SK-N-SH treated with all-trans-retinoic acid at 6 μM for 48 hours (cell line): ENCODE data around the gene NCAPD2.

Source experiments
- ATAC-seq: fragments of 200-7000 bp; cut with Tn5 transposase; 3 replicates; pipeline ENCODE4 v1.9.1; 2020; ENCODE audit warnings: mild to moderate bottlenecking, moderate library complexity
- ARNTL ChIP-seq: fragments of 450-650 bp; formaldehyde crosslinking; IDR thresholded peaks from 2 replicates; pipeline ENCODE4 v1.5.0; 2020; ENCODE audit warnings: low read depth, mild to moderate bottlenecking, moderate library complexity, borderline replicate concordance
- BACH2 ChIP-seq: fragments of 250-450 bp; sonication (Bioruptor Pico); IDR thresholded peaks from 2 replicates; pipeline ENCODE4 v1.9.0; 2021; ENCODE audit warnings: mild to moderate bottlenecking, borderline replicate concordance
- CREB5 ChIP-seq: fragments of 250-450 bp; sonication (Bioruptor Pico); IDR thresholded peaks from 2 replicates; pipeline ENCODE4 v1.5.1; 2020; ENCODE audit warnings: low read depth, mild to moderate bottlenecking, moderate library complexity
- CSDC2 ChIP-seq: fragments of 250-450 bp; sonication (Bioruptor Pico); IDR thresholded peaks from 2 replicates; pipeline ENCODE4 v1.5.0; 2020; ENCODE audit warnings: mild to moderate bottlenecking, moderate library complexity
- CSRNP3 ChIP-seq: fragments of 250-450 bp; sonication (Bioruptor Pico); IDR thresholded peaks from 2 replicates; pipeline ENCODE4 v1.5.1; 2021; ENCODE audit warnings: mild to moderate bottlenecking, moderate library complexity
- ESRRG ChIP-seq: fragments of 250-450 bp; sonication (Bioruptor Pico); IDR thresholded peaks from 2 replicates; pipeline ENCODE4 v1.6.1; 2021; ENCODE audit warnings: mild to moderate bottlenecking
- GLIS3 ChIP-seq: fragments of 250-450 bp; sonication (Bioruptor Pico); IDR thresholded peaks from 2 replicates; pipeline ENCODE4 v1.5.0; 2020; ENCODE audit warnings: mild to moderate bottlenecking, moderate library complexity
- ISL1 ChIP-seq: fragments of 250-450 bp; sonication (Bioruptor Pico); IDR thresholded peaks from 2 replicates; pipeline ENCODE4 v2.1.2; 2022; ENCODE audit warnings: mild to moderate bottlenecking, moderate library complexity
- OSR1 ChIP-seq: fragments of 250-450 bp; sonication (Bioruptor Pico); IDR thresholded peaks from 2 replicates; pipeline ENCODE4 v1.8.0; 2022; ENCODE audit warnings: moderate library complexity, mild to moderate bottlenecking, inconsistent platforms
- POU6F1 ChIP-seq: fragments of 250-450 bp; sonication (Bioruptor Pico); IDR thresholded peaks from 2 replicates; pipeline ENCODE4 v1.8.0; 2021; ENCODE audit warnings: low read depth, mild to moderate bottlenecking, moderate library complexity, borderline replicate concordance
- PPARA ChIP-seq: fragments of 250-450 bp; sonication (Bioruptor Pico); IDR thresholded peaks from 2 replicates; pipeline ENCODE4 v1.5.0; 2020; ENCODE audit warnings: mild to moderate bottlenecking, borderline replicate concordance
- RARB ChIP-seq: fragments of 250-450 bp; sonication (Bioruptor Pico); IDR thresholded peaks from 2 replicates; pipeline ENCODE4 v1.8.0; 2021; ENCODE audit warnings: mild to moderate bottlenecking, moderate library complexity
- SNAI2 ChIP-seq: fragments of 250-450 bp; sonication (Bioruptor Pico); IDR thresholded peaks from 2 replicates; pipeline ENCODE4 v1.5.0; 2020; ENCODE audit warnings: mild to moderate bottlenecking, moderate library complexity
- TCF4 ChIP-seq: fragments of 250-450 bp; sonication (Bioruptor Pico); IDR thresholded peaks from 2 replicates; pipeline ENCODE4 v1.8.0; 2021; ENCODE audit warnings: mild to moderate bottlenecking, moderate library complexity, borderline replicate concordance
- TOX ChIP-seq: fragments of 250-450 bp; sonication (Bioruptor Pico); IDR thresholded peaks from 2 replicates; pipeline ENCODE4 v1.8.0; 2021; ENCODE audit warnings: mild to moderate bottlenecking, moderate library complexity, borderline replicate concordance
- TSHZ2 ChIP-seq: fragments of 250-450 bp; sonication (Bioruptor Pico); IDR thresholded peaks from 2 replicates; pipeline ENCODE4 v1.5.0; 2020; ENCODE audit warnings: mild to moderate bottlenecking, moderate library complexity
- ZC3H10 ChIP-seq: fragments of 250-450 bp; sonication (Bioruptor Pico); IDR thresholded peaks from 2 replicates; pipeline ENCODE4 v1.5.1; 2021; ENCODE audit warnings: mild to moderate bottlenecking, moderate library complexity
- ZFP3 ChIP-seq: fragments of 250-450 bp; sonication (Bioruptor Pico); IDR thresholded peaks from 2 replicates; pipeline ENCODE4 v1.5.0; 2020; ENCODE audit warnings: mild to moderate bottlenecking, moderate library complexity
- ZFP30 ChIP-seq: fragments of 450-650 bp; formaldehyde crosslinking; IDR thresholded peaks from 2 replicates; pipeline ENCODE4 v1.5.0; 2022; ENCODE audit warnings: mild to moderate bottlenecking, moderate library complexity
- ZNF70 ChIP-seq: fragments of 450-650 bp; formaldehyde crosslinking; IDR thresholded peaks from 2 replicates; pipeline ENCODE4 v1.5.0; 2020; ENCODE audit warnings: mild to moderate bottlenecking, moderate library complexity
- ZNF8 ChIP-seq: fragments of 450-650 bp; formaldehyde crosslinking; IDR thresholded peaks from 2 replicates; pipeline ENCODE4 v1.5.0; 2020; ENCODE audit warnings: mild to moderate bottlenecking, moderate library complexity

NCAPD2 gene

GRCh38 chr12:6500466-6500865 lies 6.6 kb downstream of the NCAPD2 start:
- no peak for ATAC-seq

GRCh38 chr12:6507102-6507998 lies 13.4 kb downstream of the NCAPD2 start:
- peak; percentile 59 for ATAC-seq
- TF ChIP-seq POU6F1 (CRISPR knock-in tag) (no peak), GLIS3 (CRISPR knock-in tag) (no peak), SNAI2 (CRISPR knock-in tag) (no peak), CREB5 (CRISPR knock-in tag) (no peak), PPARA (CRISPR knock-in tag) (no peak), CSRNP3 (CRISPR knock-in tag) (no peak), ARNTL (CRISPR knock-in tag) (no peak), ZC3H10 (CRISPR knock-in tag) (no peak), ZFP3 (CRISPR knock-in tag) (no peak), CSDC2 (no peak), ZNF8 (no peak)

More at GRCh38 chr12:6500466-6500865, 6.6 kb downstream of the NCAPD2 start:
- no peak for TF ChIP-seq ISL1 (CRISPR knock-in tag)
- no peak for TF ChIP-seq POU6F1 (CRISPR knock-in tag)
- TF ChIP-seq BACH2 (CRISPR knock-in tag), result no peak
- TF ChIP-seq ZFP30 (CRISPR knock-in tag), result no peak
- no peak for TF ChIP-seq OSR1 (CRISPR knock-in tag)
- no peak for TF ChIP-seq CSRNP3 (CRISPR knock-in tag)
- no peak for TF ChIP-seq ESRRG (CRISPR knock-in tag)
- no peak for TF ChIP-seq RARB (CRISPR knock-in tag)
- TF ChIP-seq ZNF70 (CRISPR knock-in tag), result no peak
- TF ChIP-seq CREB5 (CRISPR knock-in tag), result no peak
- TF ChIP-seq ARNTL (CRISPR knock-in tag), result no peak
- no peak for TF ChIP-seq TSHZ2 (CRISPR knock-in tag)
- TF ChIP-seq GLIS3 (CRISPR knock-in tag), result no peak
- TF ChIP-seq ZNF8, result no peak
- no peak for TF ChIP-seq TCF4 (CRISPR knock-in tag)
- no peak for TF ChIP-seq TOX (CRISPR knock-in tag)
- no peak for TF ChIP-seq ZC3H10 (CRISPR knock-in tag)
- no peak for TF ChIP-seq PPARA (CRISPR knock-in tag)
